Renal pelvis (tissue), 4 donors: ENCODE results near the gene RFTN1. TPM values are rescaled to one million over a fixed set of nuclear protein-coding genes. Genes with fewer than 3 reads are reported as not detected.
"Not testable (repeated sequence)": the region's sequence is repeated elsewhere in the genome, so short reads cannot be mapped to it uniquely, and the experiment has no call there.

Experiments used
- DNase-seq: peaks from one replicate; pipeline ENCODE4 v3.0.0-alpha.2; 2013
- polyA plus RNA-seq, 3 donors: library from polyadenylated mRNA; unstranded; fragments of 120-200 nt; gene quantifications; one replicate each; pipeline ENCODE4 v1.2.1, GENCODE V29; 2013; ENCODE audit not compliant: insufficient read length in 3 of 3

Gene RFTN1
- polyA plus RNA-seq, 3 donors, result 25.1 to 32.5 (median 31.6) TPM

GRCh38 chr3:16489326-16490061, 24.0 kb downstream of the RFTN1 start:
- not testable (repeated sequence) for DNase-seq

- no peak for DNase-seq
Measured at GRCh38 chr3:16488637-16489036, 24.9 kb downstream of the RFTN1 start.

GRCh38 chr3:16487511-16488175, 25.9 kb downstream of the RFTN1 start:
- no peak for DNase-seq

DNA sequence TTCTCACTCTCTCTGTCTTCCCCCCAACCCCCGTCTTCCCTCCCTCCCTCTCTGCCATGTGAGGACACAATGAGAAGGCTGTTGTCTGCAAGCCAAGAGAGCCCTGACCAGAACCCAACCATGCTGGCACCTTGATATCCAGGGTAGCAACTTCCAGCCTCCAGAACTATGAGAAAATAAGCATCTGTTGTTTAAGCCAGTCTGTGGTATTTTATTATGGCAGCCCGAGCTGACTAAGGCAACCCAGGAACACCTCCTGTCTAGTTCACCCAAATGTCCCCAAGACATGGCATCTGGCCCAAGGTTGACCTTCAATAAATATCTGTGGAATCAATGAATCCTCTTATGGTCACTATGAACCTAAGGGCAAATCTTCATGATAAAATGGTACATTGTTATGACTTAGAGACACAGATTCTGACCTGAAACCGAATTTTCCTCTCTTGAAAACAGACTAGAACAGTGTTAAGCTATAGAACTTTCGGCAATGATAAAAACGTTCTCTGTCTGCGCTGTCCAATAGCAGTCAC, 26.5 kb downstream of the RFTN1 start:
- DNase-seq, result no peak

- no peak for DNase-seq
Measured at GRCh38 chr3:16486201-16486600, 27.3 kb downstream of the RFTN1 start.

DNA sequence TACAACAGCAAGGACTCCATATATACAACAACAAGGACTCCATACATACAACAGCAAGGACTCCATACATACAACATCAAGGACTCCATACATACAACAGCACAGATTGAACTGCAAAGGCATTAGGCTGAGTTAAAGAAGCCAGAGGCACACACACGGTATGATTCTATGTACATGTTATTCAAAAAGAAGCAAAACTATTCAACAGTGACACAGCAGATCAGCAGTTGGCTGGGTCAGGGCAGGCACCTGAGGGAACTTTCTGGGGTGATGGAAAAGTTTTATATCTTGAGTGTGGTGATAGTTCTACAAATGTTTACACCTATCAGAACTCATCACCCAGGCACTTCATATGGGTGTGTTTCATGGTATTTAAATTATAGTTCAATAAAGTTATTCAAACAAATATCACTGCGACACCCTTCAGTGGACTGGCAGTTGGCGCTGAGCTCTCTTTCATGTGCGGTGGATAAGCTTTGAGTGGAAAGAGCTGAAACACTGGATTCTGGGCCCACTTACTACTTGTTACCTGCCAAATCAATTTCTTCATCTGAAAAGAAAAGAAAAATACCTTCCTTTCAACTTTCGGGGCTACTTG, 28.0 kb downstream of the RFTN1 start:
- no peak for DNase-seq

DNA sequence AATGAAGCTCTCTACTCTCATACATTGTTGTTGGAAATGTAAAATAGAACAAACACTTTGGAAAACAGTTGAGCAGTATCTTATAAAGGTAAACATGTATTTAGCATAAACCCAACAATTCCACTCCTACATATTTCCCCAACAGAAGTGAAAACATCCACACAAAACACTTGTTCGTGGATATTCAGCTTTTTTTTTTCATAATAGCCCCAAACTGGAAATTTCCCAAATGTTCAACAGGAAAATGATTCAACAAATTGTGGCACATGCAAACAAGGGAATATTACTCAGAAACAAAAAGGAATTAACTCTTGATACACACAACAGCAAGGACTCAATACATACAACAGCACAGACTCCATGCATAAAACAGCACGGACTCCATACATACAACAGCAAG, 28.5 kb downstream of the RFTN1 start:
- DNase-seq, result no peak

DNA sequence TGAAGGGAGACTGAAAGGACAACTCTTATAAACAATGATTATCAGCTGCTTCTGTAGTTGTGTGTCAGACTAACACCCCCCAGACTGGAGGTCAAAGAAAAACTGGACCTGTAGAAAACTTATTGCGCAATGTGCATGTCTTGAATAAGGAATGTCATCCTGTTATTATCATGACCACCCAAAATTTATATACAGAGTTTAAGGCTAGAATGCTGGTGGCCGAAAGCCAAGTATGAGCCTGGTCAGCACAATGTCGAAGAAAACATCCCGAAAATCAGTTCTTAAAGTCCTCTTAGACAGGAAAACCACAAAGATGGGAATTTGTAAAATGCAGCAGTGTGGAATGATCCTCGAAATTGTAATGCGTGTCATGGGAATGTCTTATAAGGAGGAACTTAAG, 29.3 kb downstream of the RFTN1 start:
- peak; percentile 76 for DNase-seq

DNA sequence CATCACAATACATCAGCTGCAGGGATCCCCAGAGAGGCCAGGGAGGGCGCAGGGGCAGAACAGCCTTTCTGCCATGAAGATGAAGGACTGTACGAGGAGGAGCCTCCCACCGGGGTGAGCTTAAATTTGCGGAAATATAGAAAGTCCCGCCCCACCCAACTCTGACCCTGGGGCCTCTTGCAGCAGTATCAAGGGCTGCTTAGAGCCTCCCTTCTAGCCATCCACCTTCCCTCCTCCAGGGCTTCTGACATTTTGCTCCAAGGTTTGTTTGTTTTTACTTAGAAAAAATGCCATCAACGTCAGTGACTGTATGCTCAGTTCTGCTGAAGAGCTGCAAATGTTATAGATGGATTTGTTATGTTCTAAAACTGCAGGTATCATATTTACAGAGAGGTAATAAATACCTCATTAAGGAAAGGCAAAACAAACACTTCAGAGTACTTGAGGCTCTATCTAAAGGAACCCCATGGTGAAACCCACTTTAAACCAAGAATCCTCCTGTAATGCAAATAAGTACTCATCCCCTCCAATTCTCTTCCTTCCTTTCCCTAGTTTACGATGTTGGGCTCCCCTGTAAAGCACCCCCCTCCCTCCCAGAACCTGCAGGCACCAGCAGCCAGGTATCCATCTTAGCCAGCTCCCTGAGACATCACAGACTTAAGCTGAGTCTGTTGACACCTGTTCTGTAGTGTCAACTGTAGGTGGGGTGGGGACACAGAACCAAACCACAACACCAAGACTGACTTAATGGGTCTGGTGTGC, 30.5 kb downstream of the RFTN1 start:
- no peak for DNase-seq

DNA sequence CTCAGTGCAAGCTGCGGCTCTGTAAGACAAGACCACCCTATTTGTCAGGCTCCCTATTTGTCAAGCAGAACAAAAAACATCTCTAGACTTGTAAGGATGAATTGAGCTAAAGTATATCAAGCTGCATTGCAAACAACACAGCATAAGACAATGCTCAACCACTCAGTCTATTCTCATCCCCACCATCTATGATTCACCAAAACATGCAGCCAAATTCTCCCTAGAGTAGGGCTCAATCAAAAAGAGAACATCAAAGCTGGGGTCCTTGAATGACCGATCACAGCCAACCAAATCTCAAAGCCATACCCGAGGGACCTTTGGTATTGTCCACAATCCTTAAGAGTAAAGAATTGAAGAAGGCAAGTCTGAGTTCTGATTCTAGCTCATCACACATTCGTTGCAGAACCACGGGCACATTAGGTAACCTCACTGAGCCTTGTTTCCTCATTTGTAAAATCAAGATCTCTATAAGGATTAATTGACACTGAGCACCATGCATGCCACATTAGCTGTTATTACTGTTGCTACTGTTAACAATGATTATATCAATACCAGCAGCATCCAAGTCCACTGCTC, 31.2 kb downstream of the RFTN1 start:
- DNase-seq, result no peak

GRCh38 chr3:16481546-16481897, 32.0 kb downstream of the RFTN1 start:
- no peak for DNase-seq

DNA sequence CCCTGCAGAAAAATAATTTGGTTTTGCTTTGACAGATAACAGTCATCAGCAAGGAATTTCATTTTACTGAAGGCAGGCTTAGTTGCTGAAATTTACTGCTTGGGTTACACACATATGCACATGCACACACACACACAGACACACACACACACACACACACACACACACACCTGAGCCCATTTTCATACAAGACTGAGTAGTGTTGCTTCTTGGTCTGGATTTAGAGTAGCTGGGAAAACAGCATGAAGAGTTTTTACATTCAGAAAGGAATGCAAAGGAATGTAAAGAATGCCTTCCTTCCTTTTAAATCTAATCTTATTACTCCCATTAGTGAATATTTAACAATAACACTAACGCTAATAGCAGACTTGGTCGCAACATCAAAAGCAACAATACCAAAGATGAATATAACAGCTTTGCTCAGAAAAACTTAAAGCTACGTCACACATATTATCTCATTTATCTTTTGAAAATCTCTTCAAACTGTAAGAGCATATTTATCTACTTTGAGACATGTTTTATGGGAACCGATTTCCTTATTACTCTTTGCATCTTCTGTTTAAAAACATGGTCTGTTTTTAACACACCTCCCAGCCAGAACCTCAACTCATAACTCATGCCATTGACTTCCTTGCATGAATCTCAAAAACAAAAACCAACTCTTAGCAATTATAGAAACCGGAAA, 32.5 kb downstream of the RFTN1 start:
- no peak for DNase-seq

DNA sequence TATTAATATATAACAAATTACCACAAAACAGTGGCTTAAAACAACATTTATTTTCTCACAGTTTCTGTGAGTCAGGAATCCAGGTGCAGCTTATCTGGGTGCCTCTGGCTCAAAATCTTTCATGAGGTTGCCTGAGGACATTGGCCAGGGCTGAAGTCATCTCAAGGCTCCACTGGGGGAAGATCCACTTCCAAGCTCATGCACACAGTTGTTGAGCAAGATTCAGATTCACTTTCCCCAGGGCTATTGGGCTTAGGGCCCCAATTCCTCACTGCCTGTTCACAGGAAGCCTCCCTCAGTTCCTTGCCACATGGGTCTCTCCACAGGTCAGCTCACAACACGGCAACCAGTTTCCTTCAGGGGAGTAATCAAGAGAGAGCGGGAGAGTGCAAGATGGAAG, 35.0 kb downstream of the RFTN1 start:
- no peak for DNase-seq

GRCh38 chr3:16477521-16477920, 36.0 kb downstream of the RFTN1 start:
- DNase-seq, result no peak

DNA sequence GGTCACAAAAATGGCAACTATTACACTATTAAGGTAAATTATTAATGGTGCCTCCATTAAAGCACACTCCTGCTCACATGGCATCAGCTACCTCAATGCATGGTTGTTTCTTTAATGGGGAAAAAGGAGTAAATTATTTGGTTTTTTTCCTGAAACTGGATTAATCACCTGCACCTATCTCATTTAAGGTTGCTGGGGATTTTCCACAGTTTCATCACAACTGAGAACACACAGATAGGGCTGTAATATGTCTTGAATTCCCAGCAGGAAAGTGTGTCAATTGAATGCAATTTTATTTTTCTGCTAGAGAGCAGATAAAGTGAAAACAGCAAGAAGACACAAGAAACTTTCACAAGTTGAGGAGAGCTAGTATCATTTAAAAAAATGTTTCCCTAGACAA, 36.4 kb downstream of the RFTN1 start:
- no peak for DNase-seq

DNA sequence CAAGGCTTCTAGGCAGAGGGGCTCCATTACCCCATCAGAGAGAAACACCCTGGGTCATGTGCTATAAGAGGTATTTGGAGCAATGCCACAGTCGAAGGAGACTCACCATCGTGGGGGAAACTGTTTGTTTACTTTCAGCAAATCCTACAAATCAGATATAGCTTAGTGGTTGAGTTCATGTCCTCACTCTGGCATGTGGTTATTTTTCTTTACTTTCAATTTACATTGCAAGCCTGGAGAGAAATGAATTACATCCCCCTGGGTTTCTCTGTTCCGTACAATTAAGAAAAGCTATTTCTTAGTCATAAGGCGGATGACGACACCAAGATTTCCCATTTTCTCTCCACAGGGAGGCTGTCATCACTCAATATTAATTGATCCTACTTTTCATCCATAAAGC, 36.9 kb downstream of the RFTN1 start:
- DNase-seq, result no peak

DNA sequence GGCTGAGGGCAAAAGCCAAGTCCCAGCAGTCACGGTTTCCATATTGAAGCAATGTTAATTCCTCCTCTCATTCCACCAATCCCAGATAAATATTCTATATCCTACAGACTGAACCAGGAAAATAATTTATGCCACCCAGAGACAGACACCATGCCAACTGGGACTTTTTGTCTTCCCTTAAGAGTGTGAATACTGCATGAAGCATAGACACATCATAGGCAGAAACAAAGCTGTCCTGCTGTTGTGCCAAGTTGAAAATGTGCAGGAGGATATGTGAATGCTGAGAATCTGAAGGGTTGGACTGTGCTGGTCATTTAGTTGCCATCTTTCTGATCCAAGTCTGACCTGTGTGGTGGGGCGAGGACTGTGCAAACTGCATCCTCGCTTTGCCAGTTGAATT, 37.7 kb downstream of the RFTN1 start:
- DNase-seq, result no peak

DNA sequence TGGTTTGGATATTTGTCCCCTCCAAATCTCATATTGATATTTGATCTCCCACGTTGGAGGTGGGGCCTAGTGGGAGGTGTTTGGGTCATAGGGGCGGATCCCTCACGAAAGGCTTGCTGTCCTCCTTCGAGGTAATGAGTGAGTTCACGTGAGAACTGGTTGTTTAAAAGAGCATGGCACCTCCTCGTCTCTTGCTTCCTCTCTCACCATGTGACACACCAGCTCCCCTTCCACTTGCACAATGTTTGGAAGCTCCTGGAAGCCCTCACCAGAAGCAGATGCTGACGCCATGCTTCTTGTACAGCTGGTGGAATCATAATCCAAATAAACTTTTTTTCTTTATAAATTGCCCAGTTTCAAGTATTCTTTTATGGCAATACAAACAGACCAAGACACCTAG, 38.6 kb downstream of the RFTN1 start:
- DNase-seq, result no peak

DNA sequence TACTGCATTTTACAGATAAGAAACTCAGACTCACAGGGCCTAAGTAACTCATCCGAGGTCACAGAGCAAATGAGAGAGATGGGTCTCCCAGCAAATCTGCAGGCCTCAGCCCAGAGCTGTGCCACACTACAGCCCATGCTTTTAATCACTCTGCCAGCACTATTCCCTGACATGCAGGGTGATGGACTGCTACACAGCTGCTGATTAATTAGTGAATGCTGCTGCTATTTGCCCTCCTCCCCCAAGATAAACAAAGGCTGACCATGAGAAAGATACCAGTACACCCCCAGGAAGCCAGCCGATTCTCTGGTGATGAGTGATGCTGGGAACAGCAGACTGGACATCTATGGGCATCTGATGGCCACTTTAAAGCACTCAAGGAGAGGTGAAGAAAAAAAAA, 39.3 kb downstream of the RFTN1 start:
- DNase-seq, result no peak

- no peak for DNase-seq
Measured at GRCh38 chr3:16472593-16472992, 40.9 kb downstream of the RFTN1 start.

GRCh38 chr3:16471897-16472296, 41.6 kb downstream of the RFTN1 start:
- no peak for DNase-seq

GRCh38 chr3:16470590-16470989, 42.9 kb downstream of the RFTN1 start:
- DNase-seq, result no peak
